NCI-H2171 (cell line): ENCODE results near the gene RUNX3.
"Not testable (repeated sequence)": the region's sequence is repeated elsewhere in the genome, so short reads cannot be mapped to it uniquely, and the experiment has no call there.

Source experiments
- DNase-seq: peaks from one replicate; lab custom pipeline; 2025; lab: John Stamatoyannopoulos, UW

RUNX3 gene

GRCh38 chr1:24930260-24931145, at the start of gene RUNX3:
RUNX3 (minus strand) TSS chr1:24930276; CDS start chr1:24929868, 408 bp downstream.
- DNase-seq, result peak; percentile 80

DNA sequence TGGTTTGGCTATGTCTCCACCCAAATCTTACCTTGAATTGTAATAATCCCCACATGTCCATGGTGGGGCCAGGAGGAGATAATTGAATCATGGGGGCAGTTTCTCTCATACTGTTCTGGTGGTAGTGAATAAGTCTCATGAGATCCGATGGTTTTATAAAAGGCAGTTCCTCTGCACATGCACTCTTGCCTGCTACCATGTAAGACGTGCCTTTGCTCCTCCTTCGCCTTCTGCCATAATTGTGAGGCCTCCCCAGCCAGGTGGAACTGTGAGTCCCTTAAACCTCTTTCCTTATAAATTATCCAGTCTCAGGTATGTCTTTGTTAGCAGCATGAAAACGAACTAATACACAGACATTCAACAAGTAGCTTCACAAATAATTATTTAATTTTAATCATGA, 49.2 kb upstream of the RUNX3 start:
- DNase-seq, result not testable (repeated sequence)

- no peak for DNase-seq
Observed at GRCh38 chr1:24978383-24979032, 48.4 kb upstream of the RUNX3 start.

GRCh38 chr1:24975391-24975790, 45.3 kb upstream of the RUNX3 start:
- no peak for DNase-seq

GRCh38 chr1:24973315-24973714, 43.2 kb upstream of the RUNX3 start:
- DNase-seq, result no peak

DNA sequence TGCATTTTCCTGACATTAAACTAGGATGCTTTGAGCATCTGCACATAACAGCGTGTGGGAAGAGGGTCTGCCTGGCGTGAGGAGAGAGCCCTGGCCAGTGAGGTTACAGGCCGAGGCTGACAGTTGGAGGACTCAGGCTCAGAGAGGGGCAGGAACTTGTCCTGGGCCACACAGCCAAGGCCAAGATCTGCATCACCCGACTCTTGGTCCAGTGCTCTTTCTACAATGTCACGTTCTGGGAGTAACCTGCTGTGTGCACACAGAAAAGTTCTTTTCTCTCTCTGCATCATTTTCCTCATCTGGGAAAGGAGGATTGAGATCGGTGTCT, 42.8 kb upstream of the RUNX3 start:
- DNase-seq, result no peak

GRCh38 chr1:24972221-24972914, 42.3 kb upstream of the RUNX3 start:
- no peak for DNase-seq

DNA sequence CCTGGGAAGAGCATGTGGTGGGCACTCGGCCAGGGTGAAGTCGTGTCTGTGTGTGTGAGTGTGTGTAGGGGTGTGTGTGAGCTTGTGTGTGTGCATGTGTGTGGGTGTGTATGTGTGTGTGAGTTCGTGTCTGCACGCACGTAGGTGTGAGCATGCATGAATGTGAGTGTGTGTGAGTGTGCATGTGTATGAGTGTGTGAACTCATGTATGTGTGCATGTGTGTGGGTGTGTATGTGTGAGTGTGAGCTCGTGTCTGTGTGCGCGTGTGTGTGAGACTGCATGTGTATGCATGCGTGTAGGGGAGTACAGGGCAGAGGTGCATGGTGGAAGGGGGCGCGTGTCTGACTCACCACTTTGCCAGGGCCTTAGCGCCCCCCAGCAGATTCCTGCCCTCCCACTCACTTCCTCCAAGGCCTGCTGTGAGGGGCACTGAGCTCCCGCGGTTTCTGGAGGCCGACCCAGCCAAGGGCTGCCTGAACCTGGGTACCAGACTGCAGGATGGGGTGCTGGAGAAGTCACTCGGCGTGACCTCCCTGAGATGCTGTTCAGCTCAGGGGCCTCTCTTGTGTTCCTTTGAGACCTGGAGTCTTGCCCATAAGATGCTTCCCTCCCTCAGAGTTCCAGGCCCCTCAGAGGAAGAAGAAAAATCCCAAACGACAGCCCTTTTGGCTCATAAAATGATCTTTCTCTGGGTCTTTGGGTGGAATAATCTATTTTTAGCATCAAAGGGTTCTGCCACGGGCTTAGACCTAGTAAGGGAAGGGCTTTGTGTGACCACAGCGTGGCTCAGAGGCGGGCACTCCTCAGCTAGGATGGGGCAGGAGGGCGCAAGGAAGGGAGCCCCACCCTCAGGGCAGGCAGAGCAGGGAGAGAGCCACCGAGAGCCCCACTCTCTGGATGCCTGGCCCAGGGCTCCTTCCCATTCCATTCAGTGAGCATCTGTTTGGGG, 41.1 kb upstream of the RUNX3 start:
- DNase-seq, result no peak

DNA sequence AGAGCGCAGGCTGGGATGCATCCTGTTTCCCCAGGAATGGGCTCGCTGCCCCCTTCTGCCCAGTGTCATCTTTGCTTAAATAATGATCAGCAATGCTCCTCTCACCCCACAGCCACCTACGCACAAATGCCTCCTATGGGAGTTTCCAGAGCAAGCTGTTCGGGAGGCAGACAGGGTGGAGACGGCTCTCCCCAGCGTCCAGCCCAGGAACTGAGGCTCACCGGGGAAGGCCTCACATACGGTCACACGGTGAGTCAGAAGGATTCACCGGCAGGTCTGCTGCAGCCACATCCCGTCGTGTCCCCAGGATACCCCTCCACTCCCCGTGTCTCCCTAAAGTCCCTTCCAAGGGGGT, 40.3 kb upstream of the RUNX3 start:
- DNase-seq, result peak; percentile 4

DNA sequence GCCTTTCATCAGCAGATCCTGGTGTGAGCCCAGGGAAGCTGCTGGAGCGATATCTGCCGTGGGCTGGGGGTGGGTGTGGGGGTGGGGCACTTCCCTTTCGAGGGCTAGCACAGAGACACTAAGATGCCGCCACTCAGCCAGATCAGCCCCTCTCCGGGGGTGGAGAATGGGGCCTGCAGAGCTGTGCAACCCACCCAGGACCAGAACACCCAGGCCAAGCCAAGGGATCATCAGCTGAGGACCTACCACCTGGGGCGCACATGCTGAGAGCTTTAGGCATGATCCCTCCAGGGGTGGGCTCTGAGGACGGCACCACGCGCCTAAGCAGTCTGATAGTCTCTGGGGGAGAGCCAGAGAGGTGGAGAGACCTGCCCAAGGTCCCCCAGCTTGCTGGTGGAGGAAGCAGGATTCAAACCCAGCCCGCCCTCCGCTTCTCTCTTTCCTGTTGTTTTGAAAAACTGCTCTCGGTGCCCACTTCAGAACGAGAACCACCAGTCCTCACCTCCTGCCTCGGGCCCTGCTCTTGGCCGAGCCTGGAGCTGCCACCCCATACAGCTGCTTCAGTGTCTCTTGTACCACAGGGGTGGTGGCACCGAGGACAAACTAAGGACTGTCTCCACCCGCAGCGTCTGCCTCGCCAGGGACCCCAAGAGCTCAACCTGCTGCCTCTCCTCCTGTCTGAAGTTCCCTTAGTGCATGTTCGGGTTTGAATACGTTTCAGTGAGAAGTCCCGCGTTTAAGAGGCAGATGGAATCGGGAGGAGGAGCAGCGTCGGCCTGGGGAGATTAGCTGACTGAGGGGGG, 39.7 kb upstream of the RUNX3 start:
- no peak for DNase-seq

DNA sequence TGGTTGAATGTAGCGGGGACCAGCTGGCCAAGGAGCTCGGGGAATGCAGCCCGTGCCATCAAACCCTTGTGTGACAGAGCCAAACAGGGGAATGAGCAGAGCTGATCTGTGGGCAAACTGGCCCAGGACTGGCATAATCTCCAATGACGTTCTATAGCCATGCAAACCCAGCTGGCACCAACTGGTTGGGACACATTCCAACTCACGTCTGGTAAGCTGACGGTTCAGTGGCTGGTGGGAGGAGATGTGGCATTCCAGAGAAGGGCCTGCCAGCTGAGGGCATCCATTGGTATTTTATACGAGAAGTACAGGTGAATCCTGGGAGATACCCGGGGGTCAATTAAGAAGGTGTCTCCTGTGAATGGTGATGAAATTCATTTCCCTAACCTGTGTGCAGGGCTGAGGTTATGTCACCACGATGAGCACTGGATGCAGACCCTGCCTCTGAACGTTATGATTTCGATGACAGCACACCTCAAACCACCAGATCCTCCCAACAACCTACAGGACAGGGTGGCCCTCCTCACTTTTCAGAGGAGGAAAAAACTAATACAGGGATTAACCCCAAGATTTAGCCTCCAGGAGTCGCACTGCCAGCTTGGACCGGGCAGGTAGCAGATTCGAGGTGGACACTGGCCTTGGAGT, 39.0 kb upstream of the RUNX3 start:
- no peak for DNase-seq

DNA sequence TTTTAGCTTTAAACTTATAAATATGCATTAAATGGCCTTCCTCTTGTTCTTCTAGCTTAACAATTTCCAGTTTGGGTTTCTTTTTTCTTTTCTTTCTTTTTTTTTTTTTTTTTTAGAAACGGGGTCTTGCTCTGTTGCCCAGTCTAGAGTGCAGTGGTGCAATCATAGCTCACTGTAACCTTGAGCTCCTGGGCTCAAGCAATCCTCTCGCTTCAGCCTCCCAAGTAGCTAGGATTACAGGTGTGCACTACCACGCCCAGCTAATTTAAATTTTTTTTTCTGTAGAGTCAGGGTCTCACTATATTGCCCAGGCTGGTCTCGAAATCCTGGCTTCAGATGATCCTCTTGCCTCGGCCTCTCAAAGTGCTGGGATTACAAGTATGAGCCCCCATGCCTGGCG, 37.9 kb upstream of the RUNX3 start:
- DNase-seq, result no peak

DNA sequence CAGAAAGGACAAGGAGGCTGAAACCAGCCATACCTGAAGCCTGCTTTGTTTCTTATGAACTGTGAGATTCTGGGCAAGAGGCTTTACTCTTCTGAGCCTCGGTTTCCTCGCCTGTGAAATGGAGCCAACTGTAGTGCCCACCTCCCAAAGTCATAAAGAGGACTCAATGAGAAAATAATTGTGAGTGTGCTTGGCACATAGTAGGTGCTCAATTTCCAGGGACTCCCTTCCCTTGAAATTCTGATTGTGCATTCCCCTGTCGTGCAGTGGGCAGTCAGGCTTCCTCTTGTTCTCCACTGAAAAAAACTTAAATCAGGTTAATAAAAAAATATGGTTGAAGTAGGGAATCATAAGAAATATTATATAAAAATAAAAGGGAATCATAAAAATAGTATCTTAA, 37.5 kb upstream of the RUNX3 start:
- no peak for DNase-seq

- DNase-seq, result no peak
Observed at GRCh38 chr1:24966724-24967346, 36.8 kb upstream of the RUNX3 start.

DNA sequence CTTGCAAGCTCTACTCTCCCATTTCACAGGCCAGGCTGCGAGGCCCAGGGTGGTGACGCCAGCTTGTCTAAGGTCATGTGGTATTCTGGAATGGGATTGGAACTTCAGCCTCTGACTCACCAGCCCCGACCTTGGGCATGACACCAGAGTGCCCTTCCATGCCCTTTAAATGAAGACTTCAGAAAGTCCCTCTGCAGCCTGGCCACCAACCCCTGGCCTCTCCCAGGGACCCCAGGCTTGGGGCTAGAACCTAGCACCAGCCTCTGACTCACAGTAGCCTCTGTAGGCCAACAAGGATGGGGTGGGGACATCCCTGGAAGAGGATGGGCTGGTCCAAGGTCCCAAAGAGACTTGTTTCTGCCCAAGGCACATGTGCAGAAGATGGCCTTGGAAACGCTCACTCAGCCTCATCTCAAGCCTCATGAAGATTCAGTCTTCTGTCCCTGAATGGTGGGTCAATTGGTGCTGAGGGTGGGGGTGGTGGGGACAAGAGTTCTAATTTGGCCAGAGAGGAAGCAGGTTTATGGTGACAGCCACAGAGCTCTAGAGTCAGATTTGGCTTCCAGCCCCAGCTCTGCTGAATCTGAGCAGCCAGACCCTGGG, 36.1 kb upstream of the RUNX3 start:
- no peak for DNase-seq

GRCh38 chr1:24965571-24965930, 35.5 kb upstream of the RUNX3 start:
- DNase-seq, result no peak

GRCh38 chr1:24964811-24965570, 34.9 kb upstream of the RUNX3 start:
- no peak for DNase-seq

DNA sequence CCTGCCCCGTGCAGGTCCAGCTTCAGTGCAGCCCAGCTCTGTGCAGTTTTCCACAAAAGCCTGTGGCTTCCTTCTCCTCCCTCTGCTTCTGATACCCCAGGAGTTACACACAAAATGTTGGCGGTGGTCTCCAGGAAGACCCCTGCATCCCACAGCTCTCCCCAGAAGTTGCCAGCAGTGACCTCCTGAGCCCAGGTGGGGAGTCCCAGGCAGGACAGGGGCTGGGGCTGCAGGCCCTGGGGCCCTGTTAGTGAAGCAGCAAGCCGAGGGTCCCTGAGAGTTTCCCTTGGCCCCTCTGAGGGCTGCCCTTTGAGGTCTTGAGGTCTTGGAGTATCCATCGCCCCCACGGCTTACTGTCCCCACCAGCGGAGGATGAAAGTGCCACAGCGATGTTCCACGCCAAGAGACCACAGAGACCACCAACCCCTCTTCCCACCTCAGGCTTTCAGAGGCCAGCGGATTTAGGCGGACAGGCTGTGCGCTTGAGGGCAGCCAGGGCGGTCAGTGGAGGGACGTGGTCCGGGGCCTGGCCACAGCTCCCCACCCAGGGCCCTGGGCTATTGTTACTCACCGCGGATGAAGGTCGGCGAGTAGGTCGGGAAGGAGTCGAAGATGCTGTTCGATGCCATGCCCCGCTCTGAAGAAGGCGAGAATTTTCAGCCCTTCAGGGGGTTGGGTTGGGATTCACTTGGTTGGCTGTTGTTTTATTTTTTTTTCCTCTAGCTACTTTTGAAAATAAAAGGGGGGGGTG, 34.0 kb upstream of the RUNX3 start:
- no peak for DNase-seq
